Measurements from ENCODE around the gene PPM1L. TPM values are rescaled to one million over a fixed set of nuclear protein-coding genes. Genes with fewer than 3 reads are reported as not detected.

The PPM1L gene
- polyA plus RNA-seq, 1 donor (not counting 4 experiments of a cell fraction or from before 2014, with no cell fraction given): 0.58 TPM

GRCh38 chr3:160968761-160969160, 212.7 kb downstream of the PPM1L start:
- Histone ChIP-seq H2AFZ (ENCODE audit: control insufficient read depth, low read length) (no peak overlapping the region), H3K27me3 (ENCODE audit: control insufficient read depth, extremely low read depth, insufficient read depth, low read length) (no peaks in the 10 kb centered on the region), H3K9ac (ENCODE audit: control insufficient read depth, extremely low read depth, insufficient read depth, low read length) (no peak overlapping the region), H3K79me2 (ENCODE audit: control insufficient read depth, insufficient read depth, low read length) (no peaks in the 10 kb centered on the region), H3K9me3 (ENCODE audit: control insufficient read depth, low read depth, low read length) (no peaks in the 10 kb centered on the region), H3K4me1 (ENCODE audit: control insufficient read depth, extremely low read depth, insufficient read depth, low read length) (no peaks in the 10 kb centered on the region), H3K9me1 (ENCODE audit: control insufficient read depth, extremely low read depth, insufficient read depth, low read length) (no peaks in the 10 kb centered on the region), H4K20me1 (ENCODE audit: control insufficient read depth, extremely low read depth, insufficient read depth, low read length) (no peaks in the 10 kb centered on the region), H3K36me3 (ENCODE audit: control insufficient read depth in 2 of 2, extremely low read depth in 1 of 2, insufficient read depth in 2 of 2, low read length in 2 of 2) (no peaks in the 10 kb centered on the region), H3K4me2 (ENCODE audit: control insufficient read depth, extremely low read depth, insufficient read depth, low read depth, low read length) (no peak overlapping the region), H3K27ac (ENCODE audit: control insufficient read depth, insufficient read depth, low read length) (no peak overlapping the region), H3K4me3 (ENCODE audit: control insufficient read depth in 2 of 3, extremely low read depth in 1 of 3, insufficient read depth in 2 of 3, low read depth in 1 of 3, low read length in 3 of 3) (no peak overlapping the region)
- TF ChIP-seq EZH2 (IDR thresholded peaks at IDR 0.05; ENCODE audit: low read length): no peak
- TF ChIP-seq CTCF (optimal IDR thresholded peaks at IDR 0.05 in 1 of 3, IDR thresholded peaks at IDR 0.05 in 1 of 3, conservative IDR thresholded peaks at IDR 0.05 in 1 of 3; ENCODE audit: extremely low read depth in 1 of 3, insufficient read depth in 2 of 3, low read length in 3 of 3): no peak
- no peak for DNase-seq (ENCODE audit: low read depth, low spot score)
- no peak for FAIRE-seq
- dilution Hi-C loops (cut with MboI; ENCODE audit: extremely low pct_ligation_motif_present, low sequenced_read_pairs): no loop called here

- Histone ChIP-seq H3K4me3 (ENCODE audit: control insufficient read depth in 2 of 3, extremely low read depth in 1 of 3, insufficient read depth in 2 of 3, low read depth in 1 of 3, low read length in 3 of 3) (no peak overlapping the region), H3K27ac (ENCODE audit: control insufficient read depth, insufficient read depth, low read length) (no peak overlapping the region), H3K9me3 (ENCODE audit: control insufficient read depth, low read depth, low read length) (no peaks in the 10 kb centered on the region), H3K4me2 (ENCODE audit: control insufficient read depth, extremely low read depth, insufficient read depth, low read depth, low read length) (no peak overlapping the region), H3K9me1 (ENCODE audit: control insufficient read depth, extremely low read depth, insufficient read depth, low read length) (no peaks in the 10 kb centered on the region), H3K4me1 (ENCODE audit: control insufficient read depth, extremely low read depth, insufficient read depth, low read length) (no peaks in the 10 kb centered on the region), H3K36me3 (ENCODE audit: control insufficient read depth in 2 of 2, extremely low read depth in 1 of 2, insufficient read depth in 2 of 2, low read length in 2 of 2) (no peaks in the 10 kb centered on the region), H3K9ac (ENCODE audit: control insufficient read depth, extremely low read depth, insufficient read depth, low read length) (no peak overlapping the region), H3K27me3 (ENCODE audit: control insufficient read depth, extremely low read depth, insufficient read depth, low read length) (no peaks in the 10 kb centered on the region), H4K20me1 (ENCODE audit: control insufficient read depth, extremely low read depth, insufficient read depth, low read length) (no peaks in the 10 kb centered on the region), H3K79me2 (ENCODE audit: control insufficient read depth, insufficient read depth, low read length) (no peaks in the 10 kb centered on the region), H2AFZ (ENCODE audit: control insufficient read depth, low read length) (no peak overlapping the region)
- no peak for FAIRE-seq
- dilution Hi-C loops (cut with MboI; ENCODE audit: extremely low pct_ligation_motif_present, low sequenced_read_pairs): no loop called here
- no peak for DNase-seq (ENCODE audit: low read depth, low spot score)
- TF ChIP-seq CTCF (optimal IDR thresholded peaks at IDR 0.05 in 1 of 3, IDR thresholded peaks at IDR 0.05 in 1 of 3, conservative IDR thresholded peaks at IDR 0.05 in 1 of 3; ENCODE audit: extremely low read depth in 1 of 3, insufficient read depth in 2 of 3, low read length in 3 of 3): no peak
- TF ChIP-seq EZH2 (IDR thresholded peaks at IDR 0.05; ENCODE audit: low read length): no peak
These were observed 217.2 kb downstream of the PPM1L start for GRCh38 chr3:160973067-160973809.

Data from keratinocyte (primary cell).